ENCODE measurements around the gene SPTY2D1. TPM values are rescaled to one million over a fixed set of nuclear protein-coding genes. Genes with fewer than 3 reads are reported as not detected.

The SPTY2D1 gene
- polyA plus RNA-seq, 1 donor (not counting 4 experiments of a cell fraction or from before 2014, with no cell fraction given), result 14.3 TPM

GRCh38 chr11:18612394-18612793 is 21.7 kb downstream of the SPTY2D1 start:
- H3K36me3 ChIP-seq (ENCODE audit: control insufficient read depth in 2 of 2, extremely low read depth in 1 of 2, insufficient read depth in 2 of 2, low read length in 2 of 2), result peaks cover 9 to 22% of the 10 kb centered on the region in 2 experiments
- TF ChIP-seq, protein P1, sequence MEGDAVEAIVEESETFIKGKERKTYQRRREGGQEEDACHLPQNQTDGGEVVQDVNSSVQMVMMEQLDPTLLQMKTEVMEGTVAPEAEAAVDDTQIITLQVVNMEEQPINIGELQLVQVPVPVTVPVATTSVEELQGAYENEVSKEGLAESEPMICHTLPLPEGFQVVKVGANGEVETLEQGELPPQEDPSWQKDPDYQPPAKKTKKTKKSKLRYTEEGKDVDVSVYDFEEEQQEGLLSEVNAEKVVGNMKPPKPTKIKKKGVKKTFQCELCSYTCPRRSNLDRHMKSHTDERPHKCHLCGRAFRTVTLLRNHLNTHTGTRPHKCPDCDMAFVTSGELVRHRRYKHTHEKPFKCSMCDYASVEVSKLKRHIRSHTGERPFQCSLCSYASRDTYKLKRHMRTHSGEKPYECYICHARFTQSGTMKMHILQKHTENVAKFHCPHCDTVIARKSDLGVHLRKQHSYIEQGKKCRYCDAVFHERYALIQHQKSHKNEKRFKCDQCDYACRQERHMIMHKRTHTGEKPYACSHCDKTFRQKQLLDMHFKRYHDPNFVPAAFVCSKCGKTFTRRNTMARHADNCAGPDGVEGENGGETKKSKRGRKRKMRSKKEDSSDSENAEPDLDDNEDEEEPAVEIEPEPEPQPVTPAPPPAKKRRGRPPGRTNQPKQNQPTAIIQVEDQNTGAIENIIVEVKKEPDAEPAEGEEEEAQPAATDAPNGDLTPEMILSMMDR (optimal IDR thresholded peaks at IDR 0.05 in 1 of 3, IDR thresholded peaks at IDR 0.05 in 1 of 3, conservative IDR thresholded peaks at IDR 0.05 in 1 of 3; ENCODE audit: extremely low read depth in 1 of 3, insufficient read depth in 2 of 3, low read length in 3 of 3), result no peak
- TF ChIP-seq EZH2 (IDR thresholded peaks at IDR 0.05; ENCODE audit: low read length), result no peak
- no peak overlapping the region for H3K4me2 ChIP-seq (ENCODE audit: control insufficient read depth, extremely low read depth, insufficient read depth, low read depth, low read length)
- H3K9ac ChIP-seq (ENCODE audit: control insufficient read depth, extremely low read depth, insufficient read depth, low read length), result no peak overlapping the region
- H3K9me3 ChIP-seq (ENCODE audit: control insufficient read depth, low read depth, low read length), result no peaks in the 10 kb centered on the region
- H3K79me2 ChIP-seq (ENCODE audit: control insufficient read depth, insufficient read depth, low read length), result peaks cover 3% of the 10 kb centered on the region
- no peaks in the 10 kb centered on the region for H3K27me3 ChIP-seq (ENCODE audit: control insufficient read depth, extremely low read depth, insufficient read depth, low read length)
- H3K27ac ChIP-seq (ENCODE audit: control insufficient read depth, insufficient read depth, low read length), result no peak overlapping the region
- H3K4me3 ChIP-seq (ENCODE audit: control insufficient read depth in 2 of 3, extremely low read depth in 1 of 3, insufficient read depth in 2 of 3, low read depth in 1 of 3, low read length in 3 of 3), result no peak overlapping the region
- dilution Hi-C loops (cut with MboI; ENCODE audit: extremely low pct_ligation_motif_present, low sequenced_read_pairs), result no loop called here
- FAIRE-seq (no peak), DNase-seq (ENCODE audit: low read depth, low spot score) (no peak)
- no peaks in the 10 kb centered on the region for H3K9me1 ChIP-seq (ENCODE audit: control insufficient read depth, extremely low read depth, insufficient read depth, low read length)
- no peaks in the 10 kb centered on the region for H4K20me1 ChIP-seq (ENCODE audit: control insufficient read depth, extremely low read depth, insufficient read depth, low read length)
- no peak overlapping the region for H2AFZ ChIP-seq (ENCODE audit: control insufficient read depth, low read length)
- H3K4me1 ChIP-seq (ENCODE audit: control insufficient read depth, extremely low read depth, insufficient read depth, low read length), result no peaks in the 10 kb centered on the region

DNA sequence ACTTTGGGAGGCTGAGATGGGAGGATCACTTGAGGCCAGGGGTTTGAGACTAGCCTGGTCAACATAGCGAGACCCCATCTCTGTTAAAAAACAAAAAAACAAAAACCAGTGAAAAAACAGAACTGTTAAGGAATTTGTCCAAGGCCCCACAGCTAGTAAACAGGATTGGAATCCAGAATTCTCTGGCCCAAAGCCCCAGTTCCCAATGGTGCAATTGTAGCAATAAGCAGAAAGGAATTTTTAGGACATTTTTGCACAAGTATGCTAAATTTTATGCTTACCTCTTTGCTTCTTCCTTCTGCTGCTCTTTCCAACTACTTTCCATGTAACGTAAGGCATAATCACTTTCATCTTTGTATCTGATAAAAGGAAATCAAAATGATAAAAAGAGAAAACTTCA is 22.9 kb downstream of the SPTY2D1 start:
- no peaks in the 10 kb centered on the region for H4K20me1 ChIP-seq (ENCODE audit: control insufficient read depth, extremely low read depth, insufficient read depth, low read length)
- dilution Hi-C loops (cut with MboI; ENCODE audit: extremely low pct_ligation_motif_present, low sequenced_read_pairs), result no loop called here
- H3K4me1 ChIP-seq (ENCODE audit: control insufficient read depth, extremely low read depth, insufficient read depth, low read length), result no peaks in the 10 kb centered on the region
- no peak overlapping the region for H2AFZ ChIP-seq (ENCODE audit: control insufficient read depth, low read length)
- H3K4me3 ChIP-seq (ENCODE audit: control insufficient read depth in 2 of 3, extremely low read depth in 1 of 3, insufficient read depth in 2 of 3, low read depth in 1 of 3, low read length in 3 of 3), result no peak overlapping the region
- H3K9me3 ChIP-seq (ENCODE audit: control insufficient read depth, low read depth, low read length), result no peaks in the 10 kb centered on the region
- H3K27me3 ChIP-seq (ENCODE audit: control insufficient read depth, extremely low read depth, insufficient read depth, low read length), result no peaks in the 10 kb centered on the region
- FAIRE-seq, result no peak
- H3K9me1 ChIP-seq (ENCODE audit: control insufficient read depth, extremely low read depth, insufficient read depth, low read length), result no peaks in the 10 kb centered on the region
- no peaks in the 10 kb centered on the region for H3K79me2 ChIP-seq (ENCODE audit: control insufficient read depth, insufficient read depth, low read length)
- H3K4me2 ChIP-seq (ENCODE audit: control insufficient read depth, extremely low read depth, insufficient read depth, low read depth, low read length), result no peak overlapping the region
- H3K27ac ChIP-seq (ENCODE audit: control insufficient read depth, insufficient read depth, low read length), result no peak overlapping the region
- H3K36me3 ChIP-seq (ENCODE audit: control insufficient read depth in 2 of 2, extremely low read depth in 1 of 2, insufficient read depth in 2 of 2, low read length in 2 of 2), result peaks cover 12 to 22% of the 10 kb centered on the region in 2 experiments
- TF ChIP-seq, protein P1 (optimal IDR thresholded peaks at IDR 0.05 in 1 of 3, IDR thresholded peaks at IDR 0.05 in 1 of 3, conservative IDR thresholded peaks at IDR 0.05 in 1 of 3; ENCODE audit: extremely low read depth in 1 of 3, insufficient read depth in 2 of 3, low read length in 3 of 3), result no peak
- no peak for TF ChIP-seq EZH2 (IDR thresholded peaks at IDR 0.05; ENCODE audit: low read length)
- no peak overlapping the region for H3K9ac ChIP-seq (ENCODE audit: control insufficient read depth, extremely low read depth, insufficient read depth, low read length)
- DNase-seq (ENCODE audit: low read depth, low spot score), result no peak

Measured in keratinocyte (primary cell).